ENCODE data around the gene WASHC2A.
"Not testable (repeated sequence)": the region's sequence is repeated elsewhere in the genome, so short reads cannot be mapped to it uniquely, and the experiment has no call there.

- not testable (repeated sequence) for TF ChIP-seq CTCF (IDR thresholded peaks at IDR 0.05; ENCODE audit: low read length); EZH2 (optimal IDR thresholded peaks at IDR 0.05; ENCODE audit: low read depth, low read length)
Observed at GRCh38 chr10:50096722-50097121, 29.0 kb downstream of the WASHC2A start.

Data from MM.1S (cell line).